Aorta (tissue), 5 donors: ENCODE measurements around the gene PPM1H. TPM values are rescaled to one million over a fixed set of nuclear protein-coding genes. Genes with fewer than 3 reads are reported as not detected.
A peak's percentile ranks its signal among the peaks of the same experiment; 100 is the strongest.

ENCODE experiments used
- ATAC-seq: fragments of 200-7000 bp; cut with Tn5 transposase; one replicate; pipeline ENCODE4 v1.9.1; 2022; ENCODE audit warnings: moderate library complexity; ENCODE audit not compliant: low FRiP score
- DNase-seq, 2 donors: peaks; one replicate each; pipeline ENCODE4 v3.0.0-alpha.2; 2020
- H3K27ac ChIP-seq, 2 donors: one replicate each; pipeline ENCODE4 v1.5.1; 2013; ENCODE audit warnings: low read length in 2 of 2, mild to moderate bottlenecking in 2 of 2, moderate library complexity in 2 of 2, control low read depth in 1 of 2, inconsistent platforms in 1 of 2, low read depth in 1 of 2
- H3K27me3 ChIP-seq, 2 donors: one replicate each; pipeline ENCODE4 v1.6.1; 2013; ENCODE audit warnings: control low read depth in 1 of 2, low read length in 1 of 2, mild to moderate bottlenecking in 1 of 2, moderate library complexity in 1 of 2; ENCODE audit not compliant: insufficient read depth in 2 of 2, control insufficient read depth in 1 of 2
- H3K36me3 ChIP-seq, 2 donors: one replicate each; pipeline ENCODE4 v1.6.1; 2013; ENCODE audit warnings: control low read depth in 1 of 2, low read length in 1 of 2, mild to moderate bottlenecking in 1 of 2; ENCODE audit not compliant: insufficient read depth in 2 of 2, control insufficient read depth in 1 of 2
- H3K4me1 ChIP-seq, 2 donors: one replicate each; pipeline ENCODE4 v1.6.1; 2013; ENCODE audit warnings: low read length in 2 of 2, control low read depth in 1 of 2, mild to moderate bottlenecking in 1 of 2, moderate library complexity in 1 of 2; ENCODE audit not compliant: insufficient read depth in 2 of 2, control insufficient read depth in 1 of 2
- H3K4me3 ChIP-seq, 2 donors: one replicate each; pipeline ENCODE4 v1.5.1; 2013; ENCODE audit warnings: low read length in 2 of 2, control low read depth in 1 of 2, mild to moderate bottlenecking in 1 of 2
- H3K9me3 ChIP-seq: one replicate; pipeline ENCODE4 v1.6.1; 2013; ENCODE audit warnings: mild to moderate bottlenecking, low read length; ENCODE audit not compliant: control insufficient read depth
- WGBS, 2 donors: extraction: QIAGEN DNeasy Blood & Tissue Kit; methylation state at CpG; one replicate each; pipeline ENCODE4 v1.1.7; 2013; 5-methylcytosine and 5-hydroxymethylcytosine counted together
- intact Hi-C, 2 donors: fragments of 100-400 bp; cut with DNase I; formaldehyde crosslinking; loops; one replicate each; pipeline versions ENCODE4 v1.14.2 to v1.15.0; 2022
- polyA plus RNA-seq, 2 donors: library from polyadenylated mRNA; stranded (reverse); fragments of 200-250 nt; gene quantifications; one replicate each; pipeline ENCODE4 v1.2.3, GENCODE V29; 2013
- total RNA-seq, 2 donors: library from RNA; stranded (reverse); fragmentation: NEBNext Ultra II Directional; extraction: Animal tissue kit (Norgen Biotek cat#: 25700); gene quantifications; one replicate each; pipeline ENCODE4 v1.2.1, GENCODE V29; 2021
- donor health status: healthy with polysubstance abuse.
- donor health status: Bipolar disorder and iron deficiency.
- donor health status: DM: no; HTN: no; CAD: no.
- donor health status: DM: no; HTN: no; CAD: no.
- donor health status: DM: yes; HTN: yes; CAD: no.

PPM1H gene
- total and polyA plus RNA-seq, 4 donors = 1.3 to 9.3 (median 3.7) TPM

DNA sequence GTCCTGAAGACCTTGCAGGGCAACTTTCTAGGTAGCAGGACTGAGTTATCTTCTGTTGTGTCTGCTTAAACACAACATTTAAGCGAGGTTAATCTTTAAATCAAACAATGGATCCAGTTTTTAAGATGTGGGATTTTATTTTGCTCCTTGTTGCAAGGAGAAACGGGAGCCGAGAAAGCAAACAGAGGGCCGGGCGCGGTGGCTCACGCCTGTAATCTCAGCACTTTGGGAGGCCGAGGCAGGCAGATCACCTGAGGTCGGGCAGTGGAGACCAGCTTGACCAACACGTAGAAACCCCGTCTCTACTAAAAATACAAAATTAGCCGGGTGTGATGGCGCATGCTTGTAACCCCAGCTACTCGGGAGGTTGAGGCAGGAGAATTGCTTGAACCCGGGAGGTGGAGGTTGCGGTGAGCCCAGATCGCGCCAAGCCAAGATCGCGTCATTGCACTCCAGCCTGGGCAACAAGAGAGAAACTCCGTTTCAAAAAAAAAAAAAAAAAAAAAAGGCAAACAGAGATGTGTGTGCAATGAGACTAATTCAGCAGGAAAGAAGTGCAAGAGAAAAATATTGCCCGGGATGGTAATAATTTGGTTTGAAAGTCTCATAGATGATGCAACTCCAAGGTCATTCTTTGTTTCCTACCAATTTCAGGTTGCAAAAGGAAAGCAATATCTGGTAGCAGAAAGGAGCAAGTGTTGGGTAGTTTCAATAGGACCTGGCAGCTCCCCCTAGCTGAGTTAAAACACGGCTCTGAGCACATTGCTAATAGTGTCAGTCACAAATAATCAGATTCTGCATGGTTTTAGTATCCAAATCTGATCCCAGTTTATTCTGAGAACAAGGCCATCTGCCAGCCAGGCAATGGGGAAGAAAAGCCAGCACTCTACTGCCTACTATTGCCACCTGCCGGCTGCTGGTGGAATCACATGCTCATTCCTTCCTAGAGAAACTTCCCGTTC lies 141.4 kb downstream of the PPM1H start:
- no peaks in the 10 kb centered on the region for H3K9me3 ChIP-seq
- no peak overlapping the region for H3K27ac ChIP-seq
- peak; percentile 93 for ATAC-seq
- no peak overlapping the region for H3K4me3 ChIP-seq
- intact Hi-C loops = loop anchor here (1.0 to 5.0 kb wide), 5 partner anchors 61 to 356 kb away; no protein-coding TSS in a partner anchor
- no peaks in the 10 kb centered on the region for H3K27me3 ChIP-seq
- H3K36me3 ChIP-seq = peaks cover 0 to 1% of the 10 kb centered on the region in 2 donors
- 69% methylated on average over 25 of the region's 25 CpGs for WGBS, 2 donors
- H3K4me1 ChIP-seq = peaks cover 2 to 9% of the 10 kb centered on the region in 2 donors
- DNase-seq = peak; percentile 85 to 94

GRCh38 chr12:62792236-62792870 lies 142.6 kb downstream of the PPM1H start:
- Histone ChIP-seq H3K27me3 (no peaks in the 10 kb centered on the region), H3K4me3 (no peak overlapping the region), H3K27ac (no peak overlapping the region), H3K36me3 (peaks cover 0 to 1% of the 10 kb centered on the region in 2 donors), H3K9me3 (no peaks in the 10 kb centered on the region), H3K4me1 (peaks cover 2 to 9% of the 10 kb centered on the region in 2 donors)
- WGBS, 2 donors = 3 to 6% methylated on average over 5 of the region's 5 CpGs
- intact Hi-C loops = loop anchor here (5.0 kb wide), 3 partner anchors 60 to 355 kb away; no protein-coding TSS in a partner anchor
- no peak for ATAC-seq
- DNase-seq = no peak

DNA sequence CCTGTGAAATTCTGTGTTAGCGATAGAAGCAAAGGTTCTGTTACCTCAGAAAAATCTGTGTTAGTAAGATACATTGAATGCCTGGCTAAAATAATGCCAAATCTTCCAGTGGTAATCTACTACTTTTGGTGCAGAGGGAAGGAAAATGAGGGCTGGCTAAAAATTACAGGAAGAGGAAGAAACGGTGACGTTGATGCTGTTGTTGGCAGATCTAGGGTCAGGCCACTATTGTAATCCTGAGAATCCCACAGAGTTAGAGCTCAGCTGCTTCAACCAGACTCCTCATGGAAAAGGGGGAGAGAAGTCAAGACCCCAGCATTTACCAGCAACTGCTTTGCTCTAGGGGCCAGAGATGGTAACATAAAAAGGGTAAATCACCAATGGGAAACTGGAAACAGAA lies 145.1 kb downstream of the PPM1H start:
- DNase-seq = no peak
- no peak for ATAC-seq
- no peak overlapping the region for H3K4me3 ChIP-seq
- peaks cover 2 to 9% of the 10 kb centered on the region in 2 donors for H3K4me1 ChIP-seq
- WGBS, 2 donors = 55 to 56% methylated on average over 3 of the region's 3 CpGs
- H3K9me3 ChIP-seq = no peaks in the 10 kb centered on the region
- H3K27me3 ChIP-seq = no peaks in the 10 kb centered on the region
- H3K27ac ChIP-seq = no peak overlapping the region
- intact Hi-C loops = loop anchor here (5.0 kb wide), 3 partner anchors 58 to 353 kb away; no protein-coding TSS in a partner anchor
- no peaks in the 10 kb centered on the region for H3K36me3 ChIP-seq

DNA sequence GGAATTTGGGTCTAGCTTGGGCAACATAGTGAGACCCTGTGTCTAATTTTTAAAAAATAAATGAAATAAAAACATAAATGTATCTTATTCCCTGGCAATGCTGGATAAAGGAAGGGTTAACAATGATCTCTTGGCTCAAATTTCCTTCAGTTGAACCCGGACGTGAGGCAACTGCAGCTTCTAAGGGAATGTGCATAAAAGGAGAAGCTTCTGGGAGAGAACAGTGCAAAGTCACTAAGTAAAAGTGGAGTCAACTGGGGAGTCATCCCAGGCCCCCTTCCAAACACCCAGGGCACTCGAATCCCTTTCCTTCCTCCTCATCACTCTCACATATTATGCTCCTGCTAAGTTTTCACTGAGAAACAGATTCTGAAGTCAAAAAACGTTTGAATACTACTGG lies 147.3 kb downstream of the PPM1H start:
- H3K36me3 ChIP-seq = no peaks in the 10 kb centered on the region
- no peaks in the 10 kb centered on the region for H3K27me3 ChIP-seq
- peaks cover 0 to 9% of the 10 kb centered on the region in 2 donors for H3K4me1 ChIP-seq
- intact Hi-C loops = no loop called here
- H3K27ac ChIP-seq = no peak overlapping the region
- no peak for DNase-seq
- 31 to 35% methylated on average over 4 of the region's 4 CpGs for WGBS, 2 donors
- ATAC-seq = no peak
- no peak overlapping the region for H3K4me3 ChIP-seq
- no peaks in the 10 kb centered on the region for H3K9me3 ChIP-seq

DNA sequence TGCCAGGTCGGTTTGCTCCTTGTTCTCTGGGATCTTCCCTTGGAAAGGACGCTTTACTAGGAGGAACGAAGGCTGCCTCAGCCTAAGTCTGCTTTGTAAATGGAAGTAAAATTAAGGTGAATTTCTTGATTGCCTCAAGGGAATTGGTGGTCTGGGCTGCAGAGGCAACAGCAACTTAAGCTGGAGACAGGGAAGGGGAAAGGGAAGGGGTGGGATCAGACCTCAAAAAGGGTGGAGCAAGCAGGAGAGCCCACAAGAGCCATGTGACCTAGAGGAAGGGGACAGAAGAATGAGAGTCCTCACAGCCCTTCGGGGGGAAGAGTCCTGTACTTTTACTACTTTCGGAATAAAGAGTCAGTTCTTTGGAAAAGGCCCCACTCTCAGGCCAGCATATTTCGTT lies 147.9 kb downstream of the PPM1H start:
- DNase-seq = no peak
- WGBS, 2 donors = 91 to 92% methylated on average over 6 of the region's 6 CpGs
- intact Hi-C loops = no loop called here

GRCh38 chr12:62785941-62786559 lies 148.9 kb downstream of the PPM1H start:
- Histone ChIP-seq H3K27ac (no peak overlapping the region), H3K36me3 (no peaks in the 10 kb centered on the region), H3K27me3 (no peaks in the 10 kb centered on the region), H3K9me3 (no peaks in the 10 kb centered on the region), H3K4me3 (no peak overlapping the region), H3K4me1 (no peaks in the 10 kb centered on the region)
- no peak for DNase-seq
- intact Hi-C loops = no loop called here
- 63 to 67% methylated on average over 8 of the region's 8 CpGs for WGBS, 2 donors
- peak; percentile 66 for ATAC-seq

More for the DNA sequence above, 147.9 kb downstream of the PPM1H start:
- Histone ChIP-seq H3K36me3 (no peaks in the 10 kb centered on the region), H3K27me3 (no peaks in the 10 kb centered on the region), H3K4me3 (no peak overlapping the region), H3K4me1 (peaks cover 0 to 5% of the 10 kb centered on the region in 2 donors), H3K27ac (no peak overlapping the region), H3K9me3 (no peaks in the 10 kb centered on the region)
- no peak for ATAC-seq

DNA sequence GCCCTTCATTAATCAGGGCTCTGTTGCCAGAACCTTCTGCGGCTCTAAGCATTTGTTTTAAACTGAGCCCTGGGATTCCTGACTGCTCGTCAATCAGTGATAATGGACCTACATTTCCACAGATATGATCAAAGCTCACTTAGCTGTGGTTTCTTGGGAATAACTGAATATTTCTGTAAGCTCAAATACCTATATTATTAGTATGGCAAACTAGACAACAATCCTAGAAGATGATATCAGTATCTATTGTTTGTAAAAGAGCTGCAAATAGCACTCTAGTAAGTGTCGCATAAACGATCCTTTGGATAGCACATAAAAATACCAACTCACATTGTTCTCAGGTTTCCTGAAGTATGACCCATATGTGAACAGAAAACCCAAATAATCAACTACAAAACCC lies 150.4 kb downstream of the PPM1H start:
- intact Hi-C loops = no loop called here
- no peaks in the 10 kb centered on the region for H3K27me3 ChIP-seq
- no peaks in the 10 kb centered on the region for H3K36me3 ChIP-seq
- DNase-seq (no peak), ATAC-seq (no peak)
- H3K9me3 ChIP-seq = no peaks in the 10 kb centered on the region
- H3K4me1 ChIP-seq = no peaks in the 10 kb centered on the region
- 84 to 85% methylated on average over 4 of the region's 4 CpGs for WGBS, 2 donors
- H3K27ac ChIP-seq = no peak overlapping the region
- H3K4me3 ChIP-seq = no peak overlapping the region

- H3K27ac ChIP-seq = no peak overlapping the region
- DNase-seq (no peak), ATAC-seq (no peak)
- WGBS, 2 donors = 93 to 94% methylated on average over 6 of the region's 6 CpGs
- intact Hi-C loops = no loop called here
- H3K27me3 ChIP-seq = no peaks in the 10 kb centered on the region
- H3K4me1 ChIP-seq = no peaks in the 10 kb centered on the region
- no peaks in the 10 kb centered on the region for H3K9me3 ChIP-seq
- H3K4me3 ChIP-seq = no peak overlapping the region
- H3K36me3 ChIP-seq = no peaks in the 10 kb centered on the region
Observed at GRCh38 chr12:62783881-62784280, 151.1 kb downstream of the PPM1H start.
